ENCODE measurements around the gene TRAF4. TPM values are rescaled to one million over a fixed set of nuclear protein-coding genes. Genes with fewer than 3 reads are reported as not detected.

TRAF4 gene
- total RNA-seq, 2 experiments from 2014 or later: 411 to 416 TPM

DNA sequence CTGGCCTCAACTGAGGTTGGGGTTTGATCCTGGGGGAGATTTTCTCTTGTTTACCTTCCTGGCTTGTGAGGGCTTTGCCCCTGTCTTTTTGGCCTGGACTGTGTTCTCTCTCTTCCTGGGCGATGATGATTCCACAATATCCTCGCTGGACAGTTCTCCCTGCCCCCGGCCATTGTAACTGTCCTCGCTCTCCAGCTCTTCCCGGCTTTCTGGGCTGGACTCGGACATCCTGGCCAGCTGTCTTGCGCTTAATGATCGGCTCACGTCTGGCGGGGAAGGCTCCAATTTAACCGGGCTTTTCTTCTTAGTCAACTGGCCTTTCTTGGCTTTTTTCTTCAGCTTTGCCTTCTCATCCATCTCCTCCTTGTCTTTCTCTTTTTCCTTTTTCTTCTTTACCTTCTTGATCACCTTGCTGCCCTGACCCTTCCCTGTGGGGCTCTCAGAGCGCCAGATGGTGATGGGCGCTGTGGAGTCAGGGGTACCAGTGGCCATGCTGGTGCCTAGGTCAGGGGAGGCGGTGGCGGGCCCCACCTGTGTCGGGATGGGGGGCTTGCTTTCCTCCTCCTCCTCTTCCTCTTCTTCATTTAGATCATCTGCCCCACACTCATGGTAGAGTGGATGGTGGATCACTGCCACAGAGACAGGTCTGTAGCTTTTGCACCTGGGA, 40.1 kb upstream of the TRAF4 start:
- intact Hi-C loops (cut with DNase I, micrococcal nuclease): no loop called here
- TF ChIP-seq, protein P1, sequence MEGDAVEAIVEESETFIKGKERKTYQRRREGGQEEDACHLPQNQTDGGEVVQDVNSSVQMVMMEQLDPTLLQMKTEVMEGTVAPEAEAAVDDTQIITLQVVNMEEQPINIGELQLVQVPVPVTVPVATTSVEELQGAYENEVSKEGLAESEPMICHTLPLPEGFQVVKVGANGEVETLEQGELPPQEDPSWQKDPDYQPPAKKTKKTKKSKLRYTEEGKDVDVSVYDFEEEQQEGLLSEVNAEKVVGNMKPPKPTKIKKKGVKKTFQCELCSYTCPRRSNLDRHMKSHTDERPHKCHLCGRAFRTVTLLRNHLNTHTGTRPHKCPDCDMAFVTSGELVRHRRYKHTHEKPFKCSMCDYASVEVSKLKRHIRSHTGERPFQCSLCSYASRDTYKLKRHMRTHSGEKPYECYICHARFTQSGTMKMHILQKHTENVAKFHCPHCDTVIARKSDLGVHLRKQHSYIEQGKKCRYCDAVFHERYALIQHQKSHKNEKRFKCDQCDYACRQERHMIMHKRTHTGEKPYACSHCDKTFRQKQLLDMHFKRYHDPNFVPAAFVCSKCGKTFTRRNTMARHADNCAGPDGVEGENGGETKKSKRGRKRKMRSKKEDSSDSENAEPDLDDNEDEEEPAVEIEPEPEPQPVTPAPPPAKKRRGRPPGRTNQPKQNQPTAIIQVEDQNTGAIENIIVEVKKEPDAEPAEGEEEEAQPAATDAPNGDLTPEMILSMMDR (IDR thresholded peaks at IDR 0.05): no peak
- no peak overlapping the region for H3K27ac ChIP-seq (ENCODE audit: low read depth in 1 of 2, low read length in 2 of 2)
- DNase-seq (no peak), ATAC-seq (ENCODE audit: poor library complexity) (no peak)
- ChIA-PET CTCF (no interaction called here), POLR2A (no interaction called here)
- H3K4me1 ChIP-seq (ENCODE audit: insufficient read depth, low read length): no peaks in the 10 kb centered on the region
- Mint-ChIP-seq H3K36me3 (ENCODE audit: low read depth) (peaks cover 55% of the 10 kb centered on the region), H3K4me3 (no peak overlapping the region), H3K27ac (no peak overlapping the region), H3K4me1 (ENCODE audit: low read depth) (no peaks in the 10 kb centered on the region), H3K9me3 (no peaks in the 10 kb centered on the region), H3K27me3 (no peaks in the 10 kb centered on the region)
- no peaks in the 10 kb centered on the region for H3K9me3 ChIP-seq (ENCODE audit: control insufficient read depth in 1 of 2, insufficient read depth in 1 of 2, low read length in 2 of 2)
- H3K36me3 ChIP-seq (ENCODE audit: insufficient read depth, low read length): peaks cover 49% of the 10 kb centered on the region
- H3K4me3 ChIP-seq (ENCODE audit: low read length): no peak overlapping the region
- H3K27me3 ChIP-seq (ENCODE audit: control insufficient read depth in 1 of 2, insufficient read depth in 2 of 2, low read length in 2 of 2): no peaks in the 10 kb centered on the region

DNA sequence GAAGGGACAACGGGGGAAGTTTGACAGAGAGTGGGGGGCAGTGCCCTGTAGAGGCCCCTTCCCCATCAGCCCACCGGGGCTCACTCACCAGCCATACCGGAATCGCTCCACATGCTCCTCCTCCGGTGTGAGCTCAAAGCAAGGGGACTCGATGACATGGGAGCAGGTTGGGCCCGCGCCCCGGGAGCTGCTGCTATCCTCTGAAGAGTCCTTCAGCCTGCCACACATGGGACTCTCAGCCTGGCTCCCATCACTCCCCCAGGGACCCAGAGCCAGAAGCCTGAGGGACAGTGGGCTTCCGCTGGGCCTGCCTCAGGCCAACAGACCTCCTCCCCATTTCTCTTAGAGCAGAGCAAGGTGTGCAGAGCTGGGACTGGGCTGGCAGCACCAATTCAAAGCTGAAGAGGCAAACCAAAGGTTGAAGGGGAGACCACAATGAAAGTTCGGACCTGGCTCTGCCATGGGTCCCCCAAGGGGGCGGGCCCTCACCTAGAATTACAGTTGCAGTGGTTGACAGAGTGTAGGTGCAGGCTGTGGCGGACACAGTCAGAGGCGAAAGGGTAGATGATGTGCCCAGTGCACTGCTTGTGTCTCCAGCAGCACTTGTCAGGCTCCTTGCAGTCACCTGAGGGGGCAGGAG, 39.5 kb upstream of the TRAF4 start:
- no peak overlapping the region for H3K27ac Mint-ChIP-seq
- ATAC-seq (ENCODE audit: poor library complexity) (no peak), DNase-seq (no peak)
- Histone ChIP-seq H3K27me3 (ENCODE audit: control insufficient read depth in 1 of 2, insufficient read depth in 2 of 2, low read length in 2 of 2) (no peaks in the 10 kb centered on the region), H3K4me1 (ENCODE audit: insufficient read depth, low read length) (no peaks in the 10 kb centered on the region), H3K9me3 (ENCODE audit: control insufficient read depth in 1 of 2, insufficient read depth in 1 of 2, low read length in 2 of 2) (no peaks in the 10 kb centered on the region), H3K36me3 (ENCODE audit: insufficient read depth, low read length) (peaks cover 42% of the 10 kb centered on the region), H3K4me3 (ENCODE audit: low read length) (no peak overlapping the region), H3K27ac (ENCODE audit: low read depth in 1 of 2, low read length in 2 of 2) (no peak overlapping the region)
- peaks cover 49% of the 10 kb centered on the region for H3K36me3 Mint-ChIP-seq (ENCODE audit: low read depth)
- TF ChIP-seq, protein P1 (IDR thresholded peaks at IDR 0.05): no peak
- ChIA-PET POLR2A (no interaction called here), CTCF (no interaction called here)
- no peaks in the 10 kb centered on the region for H3K27me3 Mint-ChIP-seq
- H3K4me1 Mint-ChIP-seq (ENCODE audit: low read depth): no peaks in the 10 kb centered on the region
- no peaks in the 10 kb centered on the region for H3K9me3 Mint-ChIP-seq
- no peak overlapping the region for H3K4me3 Mint-ChIP-seq
- intact Hi-C loops (cut with DNase I, micrococcal nuclease): no loop called here

GRCh38 chr17:28705074-28705659, 38.6 kb upstream of the TRAF4 start:
- Histone ChIP-seq H3K4me1 (ENCODE audit: insufficient read depth, low read length) (no peaks in the 10 kb centered on the region), H3K27ac (ENCODE audit: low read depth in 1 of 2, low read length in 2 of 2) (peak overlapping the region in 1 of 2 donors; percentile 11), H3K27me3 (ENCODE audit: control insufficient read depth in 1 of 2, insufficient read depth in 2 of 2, low read length in 2 of 2) (no peaks in the 10 kb centered on the region), H3K4me3 (ENCODE audit: low read length) (no peak overlapping the region), H3K36me3 (ENCODE audit: insufficient read depth, low read length) (peaks cover 34% of the 10 kb centered on the region), H3K9me3 (ENCODE audit: control insufficient read depth in 1 of 2, insufficient read depth in 1 of 2, low read length in 2 of 2) (no peaks in the 10 kb centered on the region)
- ChIA-PET POLR2A (no interaction called here), CTCF (no interaction called here)
- H3K27me3 Mint-ChIP-seq: no peaks in the 10 kb centered on the region
- no peak overlapping the region for H3K27ac Mint-ChIP-seq
- no peak for ATAC-seq (ENCODE audit: poor library complexity)
- no peaks in the 10 kb centered on the region for H3K9me3 Mint-ChIP-seq
- TF ChIP-seq, protein P1 (IDR thresholded peaks at IDR 0.05): no peak
- peaks cover 41% of the 10 kb centered on the region for H3K36me3 Mint-ChIP-seq (ENCODE audit: low read depth)
- intact Hi-C loops (cut with DNase I, micrococcal nuclease): no loop called here
- H3K4me3 Mint-ChIP-seq: no peak overlapping the region
- no peak for DNase-seq
- H3K4me1 Mint-ChIP-seq (ENCODE audit: low read depth): no peaks in the 10 kb centered on the region

Measured in CD4-positive, alpha-beta T cell (primary cell).